OCI-LY3 (cell line): ENCODE measurements around the gene TEX264.

Experiments used
- EZH2phosphoT487 ChIP-seq: fragments of 200-600 bp; shearing (Covaris generic); IDR thresholded peaks from 2 replicates; pipeline ENCODE4 v1.6.1; 2018; ENCODE audit warnings: antibody characterized with exemption, mixed run types, low read depth
- TF ChIP-seq, protein P1 (sequence below): fragments of 200-600, 300-600 bp; sonication (generic); IDR thresholded peaks from 2 replicates; pipeline ENCODE4 v1.5.1; 2014; ENCODE audit warnings: antibody characterized with exemption, low read length, low read depth

DNA sequence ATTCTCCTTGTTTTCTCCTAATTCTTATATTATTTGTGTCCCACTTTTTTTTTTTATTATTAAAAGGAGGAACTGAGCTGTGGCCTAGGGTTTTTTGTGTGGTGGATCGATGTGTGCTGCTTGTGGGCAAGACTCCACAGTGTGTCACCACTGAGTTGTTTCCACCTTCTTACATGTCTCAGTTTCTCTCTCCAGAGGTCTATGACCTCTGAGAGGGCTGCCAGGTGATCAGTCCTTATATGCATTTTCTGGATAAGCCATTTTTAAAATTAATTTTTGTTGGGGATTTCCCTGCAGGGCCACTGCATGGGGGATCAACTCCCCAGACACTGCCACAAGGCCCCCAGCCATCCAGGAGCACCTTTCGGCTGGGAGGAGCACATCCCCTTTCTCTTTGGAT is 80.2 kb downstream of the TEX264 start:
- TF ChIP-seq, protein P1, sequence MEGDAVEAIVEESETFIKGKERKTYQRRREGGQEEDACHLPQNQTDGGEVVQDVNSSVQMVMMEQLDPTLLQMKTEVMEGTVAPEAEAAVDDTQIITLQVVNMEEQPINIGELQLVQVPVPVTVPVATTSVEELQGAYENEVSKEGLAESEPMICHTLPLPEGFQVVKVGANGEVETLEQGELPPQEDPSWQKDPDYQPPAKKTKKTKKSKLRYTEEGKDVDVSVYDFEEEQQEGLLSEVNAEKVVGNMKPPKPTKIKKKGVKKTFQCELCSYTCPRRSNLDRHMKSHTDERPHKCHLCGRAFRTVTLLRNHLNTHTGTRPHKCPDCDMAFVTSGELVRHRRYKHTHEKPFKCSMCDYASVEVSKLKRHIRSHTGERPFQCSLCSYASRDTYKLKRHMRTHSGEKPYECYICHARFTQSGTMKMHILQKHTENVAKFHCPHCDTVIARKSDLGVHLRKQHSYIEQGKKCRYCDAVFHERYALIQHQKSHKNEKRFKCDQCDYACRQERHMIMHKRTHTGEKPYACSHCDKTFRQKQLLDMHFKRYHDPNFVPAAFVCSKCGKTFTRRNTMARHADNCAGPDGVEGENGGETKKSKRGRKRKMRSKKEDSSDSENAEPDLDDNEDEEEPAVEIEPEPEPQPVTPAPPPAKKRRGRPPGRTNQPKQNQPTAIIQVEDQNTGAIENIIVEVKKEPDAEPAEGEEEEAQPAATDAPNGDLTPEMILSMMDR = no peak
- no peak for TF ChIP-seq EZH2phosphoT487
